ENCODE measurements around the gene CFAP299. TPM values are rescaled to one million over a fixed set of nuclear protein-coding genes. Genes with fewer than 3 reads are reported as not detected.

Gene CFAP299
- total and polyA plus RNA-seq, 4 experiments from 2014 or later: not detected

DNA sequence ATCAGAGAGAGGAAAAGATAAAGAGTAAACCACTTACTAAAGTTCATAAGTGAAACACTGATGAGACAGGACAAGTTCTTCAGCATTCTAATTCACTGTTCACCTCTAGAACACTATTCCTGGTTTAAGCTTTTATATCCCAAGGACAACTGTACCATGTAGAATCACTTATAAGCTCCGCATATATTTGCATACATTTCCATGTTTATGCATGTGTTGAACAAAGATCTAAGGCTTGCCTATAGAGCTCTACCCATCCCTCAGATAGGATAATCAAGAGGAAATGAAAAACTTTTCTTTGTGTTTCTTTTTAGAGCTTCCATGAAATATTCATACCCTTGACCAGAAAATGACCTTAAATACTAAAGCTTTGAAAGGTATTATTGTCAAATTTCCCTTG, 538.0 kb downstream of the CFAP299 start:
- Mint-ChIP-seq H3K27ac (no peak overlapping the region), H3K4me3 (no peak overlapping the region), H3K4me1 (no peaks in the 10 kb centered on the region), H3K36me3 (no peaks in the 10 kb centered on the region), H3K9me3 (peaks cover 0 to 3% (median 0%) of the 10 kb centered on the region in 8 donors), H3K27me3 (no peaks in the 10 kb centered on the region)
- Histone ChIP-seq H3K4me1 (ENCODE audit: insufficient read depth, low read length) (no peaks in the 10 kb centered on the region), H3K4me3 (ENCODE audit: low read length in 2 of 2) (no peak overlapping the region), H3K9me3 (ENCODE audit: control insufficient read depth in 1 of 2, low read length in 2 of 2) (no peaks in the 10 kb centered on the region), H3K27me3 (ENCODE audit: insufficient read depth, low read length) (no peaks in the 10 kb centered on the region), H3K27ac (ENCODE audit: low read depth, low read length) (no peak overlapping the region), H3K36me3 (ENCODE audit: insufficient read depth, low read length) (no peaks in the 10 kb centered on the region)
- intact Hi-C loops (cut with micrococcal nuclease): no loop called here
- CTCF ChIA-PET (ENCODE audit: partially characterized antibody): no interaction called here
- DNase-seq: no peak
- POLR2A ChIA-PET (ENCODE audit: partially characterized antibody): no interaction called here

DNA sequence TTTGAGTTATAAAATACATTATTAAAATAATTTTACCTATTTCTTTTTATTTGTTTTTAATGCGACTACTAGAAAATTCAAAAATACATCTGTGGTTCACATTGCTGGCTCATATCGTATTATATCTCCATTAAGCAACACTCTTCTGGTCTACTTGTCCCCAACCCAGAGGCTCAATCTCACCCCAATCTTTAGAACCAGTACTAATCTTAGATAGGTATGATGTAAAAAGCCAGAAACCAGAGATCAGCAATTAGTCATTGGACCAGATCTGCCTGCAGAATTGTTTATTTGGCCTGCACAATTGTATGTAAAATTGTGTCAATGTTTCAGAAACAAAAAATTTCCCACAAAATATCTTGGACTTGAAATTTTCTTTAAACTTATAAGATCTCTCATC, 539.4 kb downstream of the CFAP299 start:
- Histone ChIP-seq H3K9me3 (ENCODE audit: control insufficient read depth in 1 of 2, low read length in 2 of 2) (no peaks in the 10 kb centered on the region), H3K27ac (ENCODE audit: low read depth, low read length) (no peak overlapping the region), H3K27me3 (ENCODE audit: insufficient read depth, low read length) (no peaks in the 10 kb centered on the region), H3K36me3 (ENCODE audit: insufficient read depth, low read length) (no peaks in the 10 kb centered on the region), H3K4me1 (ENCODE audit: insufficient read depth, low read length) (no peaks in the 10 kb centered on the region), H3K4me3 (ENCODE audit: low read length in 2 of 2) (no peak overlapping the region)
- H3K4me1 Mint-ChIP-seq: no peaks in the 10 kb centered on the region
- peaks cover 0 to 3% (median 0%) of the 10 kb centered on the region in 8 donors for H3K9me3 Mint-ChIP-seq
- CTCF ChIA-PET (ENCODE audit: partially characterized antibody): no interaction called here
- no peak for DNase-seq
- no peak overlapping the region for H3K27ac Mint-ChIP-seq
- POLR2A ChIA-PET (ENCODE audit: partially characterized antibody): no interaction called here
- H3K27me3 Mint-ChIP-seq: peaks cover 2 to 3% of the 10 kb centered on the region in 2 donors
- no peak overlapping the region for H3K4me3 Mint-ChIP-seq
- H3K36me3 Mint-ChIP-seq: no peaks in the 10 kb centered on the region
- intact Hi-C loops (cut with micrococcal nuclease): no loop called here

DNA sequence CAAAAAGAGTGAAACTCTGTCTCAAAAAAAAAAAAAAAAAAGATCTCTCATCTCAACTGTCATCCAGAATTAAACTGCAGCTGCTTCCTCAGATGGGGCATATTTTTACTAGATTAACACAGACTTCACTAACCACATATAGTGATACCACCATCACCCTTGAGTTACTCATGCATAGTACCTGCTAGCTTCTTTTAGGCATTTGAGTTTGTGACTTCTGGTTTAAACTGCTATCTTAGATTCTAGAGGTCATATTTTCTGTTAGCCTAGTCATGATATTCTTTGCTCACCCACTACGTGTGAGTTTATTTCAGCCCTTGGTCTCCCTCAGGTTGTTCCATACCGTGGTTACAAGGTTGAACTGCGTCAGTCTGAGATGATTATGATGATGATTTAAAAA, 540.1 kb downstream of the CFAP299 start:
- Histone ChIP-seq H3K9me3 (ENCODE audit: control insufficient read depth in 1 of 2, low read length in 2 of 2) (no peaks in the 10 kb centered on the region), H3K4me1 (ENCODE audit: insufficient read depth, low read length) (no peaks in the 10 kb centered on the region), H3K36me3 (ENCODE audit: insufficient read depth, low read length) (no peaks in the 10 kb centered on the region), H3K27ac (ENCODE audit: low read depth, low read length) (no peak overlapping the region), H3K4me3 (ENCODE audit: low read length in 2 of 2) (no peak overlapping the region), H3K27me3 (ENCODE audit: insufficient read depth, low read length) (no peaks in the 10 kb centered on the region)
- CTCF ChIA-PET (ENCODE audit: partially characterized antibody): no interaction called here
- peaks cover 0 to 3% (median 0%) of the 10 kb centered on the region in 8 donors for H3K9me3 Mint-ChIP-seq
- no peak overlapping the region for H3K27ac Mint-ChIP-seq
- no peak overlapping the region for H3K4me3 Mint-ChIP-seq
- no peaks in the 10 kb centered on the region for H3K4me1 Mint-ChIP-seq
- POLR2A ChIA-PET (ENCODE audit: partially characterized antibody): no interaction called here
- peaks cover 2 to 3% of the 10 kb centered on the region in 2 donors for H3K27me3 Mint-ChIP-seq
- no peaks in the 10 kb centered on the region for H3K36me3 Mint-ChIP-seq
- intact Hi-C loops (cut with micrococcal nuclease): no loop called here
- no peak for DNase-seq

DNA sequence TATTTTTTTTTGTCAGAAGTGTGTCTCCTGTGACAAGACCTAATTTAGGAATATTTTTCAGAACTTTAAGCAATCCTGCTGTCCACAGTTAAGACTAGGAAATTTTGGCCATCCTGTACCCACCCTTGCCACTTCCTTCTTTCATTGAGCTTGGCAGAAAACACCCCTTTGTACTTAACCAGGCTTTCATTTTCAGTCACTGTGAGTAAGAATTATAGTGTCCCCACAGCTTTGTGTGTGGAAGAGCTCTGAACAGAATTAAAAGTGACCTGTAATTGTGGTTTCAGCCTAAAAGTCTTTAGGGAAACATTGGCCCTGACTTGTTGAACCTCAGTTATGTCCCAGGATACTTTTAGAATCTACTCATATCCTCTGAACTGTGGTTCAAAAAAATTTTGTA, 541.3 kb downstream of the CFAP299 start:
- H3K27ac ChIP-seq (ENCODE audit: low read depth, low read length): no peak overlapping the region
- H3K36me3 ChIP-seq (ENCODE audit: insufficient read depth, low read length): no peaks in the 10 kb centered on the region
- H3K4me3 Mint-ChIP-seq: no peak overlapping the region
- DNase-seq: no peak
- no peaks in the 10 kb centered on the region for H3K36me3 Mint-ChIP-seq
- peaks cover 0 to 3% (median 0%) of the 10 kb centered on the region in 8 donors for H3K9me3 Mint-ChIP-seq
- ChIA-PET POLR2A (ENCODE audit: partially characterized antibody) (no interaction called here), CTCF (ENCODE audit: partially characterized antibody) (no interaction called here)
- H3K4me3 ChIP-seq (ENCODE audit: low read length in 2 of 2): no peak overlapping the region
- H3K27me3 ChIP-seq (ENCODE audit: insufficient read depth, low read length): no peaks in the 10 kb centered on the region
- no peaks in the 10 kb centered on the region for H3K4me1 Mint-ChIP-seq
- intact Hi-C loops (cut with micrococcal nuclease): no loop called here
- H3K27me3 Mint-ChIP-seq: peaks cover 2 to 6% of the 10 kb centered on the region in 2 donors
- no peaks in the 10 kb centered on the region for H3K4me1 ChIP-seq (ENCODE audit: insufficient read depth, low read length)
- no peaks in the 10 kb centered on the region for H3K9me3 ChIP-seq (ENCODE audit: control insufficient read depth in 1 of 2, low read length in 2 of 2)
- no peak overlapping the region for H3K27ac Mint-ChIP-seq

DNA sequence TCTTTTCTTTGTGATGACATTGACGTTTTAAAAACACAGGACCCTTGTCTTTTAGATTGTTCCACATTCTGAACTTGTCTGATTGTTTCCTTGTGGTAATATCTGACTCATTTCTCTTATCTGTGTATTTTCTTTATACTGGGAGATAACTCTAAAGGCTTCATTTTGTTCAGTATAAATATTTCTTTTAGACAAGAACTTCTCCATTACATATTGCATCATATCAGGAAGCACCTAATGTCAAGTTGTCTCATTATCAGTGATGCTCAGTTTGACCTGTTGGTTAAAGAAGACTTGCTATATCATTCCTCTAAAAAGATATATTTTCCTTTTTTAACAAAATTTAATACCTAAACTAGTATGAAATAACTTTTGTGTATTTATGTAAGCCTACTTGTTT, 542.7 kb downstream of the CFAP299 start:
- H3K4me3 Mint-ChIP-seq: no peak overlapping the region
- intact Hi-C loops (cut with micrococcal nuclease): no loop called here

DNA sequence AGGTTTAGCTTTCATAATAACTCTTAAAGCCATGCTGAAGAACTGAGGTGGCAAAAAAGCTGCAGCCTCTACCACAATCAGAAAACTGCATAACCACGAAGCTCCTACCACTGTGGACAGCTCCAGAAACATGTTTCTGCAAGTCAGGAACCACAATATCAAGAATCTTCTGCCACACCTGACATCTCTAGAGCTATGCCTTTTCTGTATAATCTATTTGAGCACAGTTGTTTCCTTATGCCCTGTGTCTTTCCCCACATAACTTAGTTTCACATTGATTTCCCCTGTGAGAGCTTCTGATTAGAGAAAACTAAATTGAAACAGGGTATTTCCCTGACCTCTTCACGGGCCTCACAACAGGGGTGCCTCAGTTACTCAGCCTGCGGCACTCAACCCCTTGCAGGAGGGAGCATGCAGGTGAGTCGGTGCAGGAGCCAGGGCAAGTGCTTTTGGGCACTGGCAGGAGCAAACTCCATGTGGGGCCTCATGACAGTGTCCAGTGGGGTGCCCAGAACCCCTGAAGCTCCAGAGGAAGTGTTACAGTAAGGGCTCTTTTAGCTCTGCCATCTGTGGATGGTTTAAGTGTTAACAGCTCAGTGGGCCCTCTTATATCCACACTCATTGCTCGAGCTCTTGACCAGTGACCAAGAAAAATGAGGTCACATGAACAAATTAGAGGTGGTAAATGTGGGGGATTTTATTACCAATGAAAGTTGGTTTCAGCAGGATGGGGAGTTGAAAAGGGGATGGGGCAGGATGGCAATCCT, 562.2 kb downstream of the CFAP299 start:
- H3K27ac Mint-ChIP-seq: no peak overlapping the region
- intact Hi-C loops (cut with micrococcal nuclease): no loop called here
- peaks cover 0 to 3% (median 0%) of the 10 kb centered on the region in 4 donors for H3K4me1 Mint-ChIP-seq
- H3K36me3 ChIP-seq (ENCODE audit: insufficient read depth, low read length): no peaks in the 10 kb centered on the region
- H3K27me3 ChIP-seq (ENCODE audit: insufficient read depth, low read length): no peaks in the 10 kb centered on the region
- no peaks in the 10 kb centered on the region for H3K9me3 ChIP-seq (ENCODE audit: control insufficient read depth in 1 of 2, low read length in 2 of 2)
- H3K27ac ChIP-seq (ENCODE audit: low read depth, low read length): no peak overlapping the region
- H3K4me3 ChIP-seq (ENCODE audit: low read length in 2 of 2): no peak overlapping the region
- peaks cover 0 to 7% (median 2%) of the 10 kb centered on the region in 8 donors for H3K9me3 Mint-ChIP-seq
- no peak for DNase-seq
- no peaks in the 10 kb centered on the region for H3K4me1 ChIP-seq (ENCODE audit: insufficient read depth, low read length)
- CTCF ChIA-PET (ENCODE audit: partially characterized antibody): no interaction called here
- H3K27me3 Mint-ChIP-seq: peaks cover 1 to 2% of the 10 kb centered on the region in 2 donors
- no peaks in the 10 kb centered on the region for H3K36me3 Mint-ChIP-seq
- POLR2A ChIA-PET (ENCODE audit: partially characterized antibody): no interaction called here
- no peak overlapping the region for H3K4me3 Mint-ChIP-seq

More for the DNA sequence above, 542.7 kb downstream of the CFAP299 start:
- Histone ChIP-seq H3K9me3 (ENCODE audit: control insufficient read depth in 1 of 2, low read length in 2 of 2) (no peaks in the 10 kb centered on the region), H3K27ac (ENCODE audit: low read depth, low read length) (no peak overlapping the region), H3K36me3 (ENCODE audit: insufficient read depth, low read length) (no peaks in the 10 kb centered on the region), H3K4me3 (ENCODE audit: low read length in 2 of 2) (no peak overlapping the region), H3K4me1 (ENCODE audit: insufficient read depth, low read length) (no peaks in the 10 kb centered on the region), H3K27me3 (ENCODE audit: insufficient read depth, low read length) (no peaks in the 10 kb centered on the region)
- DNase-seq: no peak
- Mint-ChIP-seq H3K27ac (no peak overlapping the region), H3K4me1 (no peaks in the 10 kb centered on the region), H3K9me3 (peaks cover 0 to 3% (median 0%) of the 10 kb centered on the region in 8 donors), H3K36me3 (no peaks in the 10 kb centered on the region), H3K27me3 (peaks cover 3 to 6% of the 10 kb centered on the region in 2 donors)
- ChIA-PET CTCF (ENCODE audit: partially characterized antibody) (no interaction called here), POLR2A (ENCODE audit: partially characterized antibody) (no interaction called here)

DNA sequence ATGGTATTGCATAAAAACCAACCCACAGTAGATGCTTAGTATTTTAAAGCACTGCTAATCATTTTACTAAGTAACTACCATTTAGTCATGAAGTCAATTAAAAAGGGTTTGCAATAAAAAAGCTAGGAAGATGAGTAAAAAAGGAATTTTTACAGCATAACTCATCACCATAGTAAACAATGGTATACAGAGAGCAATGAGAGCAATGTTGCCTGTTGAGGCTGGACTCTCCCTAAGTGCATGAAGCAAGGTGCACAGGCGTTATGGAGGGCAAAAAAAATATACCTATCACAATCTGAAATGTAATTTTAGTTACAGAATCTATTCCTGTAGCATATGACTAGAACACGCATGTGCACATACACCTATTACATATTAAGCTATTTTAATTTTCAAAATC, 565.4 kb downstream of the CFAP299 start:
- no peaks in the 10 kb centered on the region for H3K27me3 Mint-ChIP-seq
- Histone ChIP-seq H3K27ac (ENCODE audit: low read depth, low read length) (no peak overlapping the region), H3K4me1 (ENCODE audit: insufficient read depth, low read length) (no peaks in the 10 kb centered on the region), H3K4me3 (ENCODE audit: low read length in 2 of 2) (no peak overlapping the region), H3K9me3 (ENCODE audit: control insufficient read depth in 1 of 2, low read length in 2 of 2) (no peaks in the 10 kb centered on the region), H3K27me3 (ENCODE audit: insufficient read depth, low read length) (no peaks in the 10 kb centered on the region), H3K36me3 (ENCODE audit: insufficient read depth, low read length) (no peaks in the 10 kb centered on the region)
- ChIA-PET CTCF (ENCODE audit: partially characterized antibody) (no interaction called here), POLR2A (ENCODE audit: partially characterized antibody) (no interaction called here)
- peaks cover 0 to 9% (median 4%) of the 10 kb centered on the region in 8 donors for H3K9me3 Mint-ChIP-seq
- no peak overlapping the region for H3K4me3 Mint-ChIP-seq
- intact Hi-C loops (cut with micrococcal nuclease): no loop called here
- peaks cover 0 to 3% (median 0%) of the 10 kb centered on the region in 4 donors for H3K4me1 Mint-ChIP-seq
- no peak overlapping the region for H3K27ac Mint-ChIP-seq
- no peak for DNase-seq
- H3K36me3 Mint-ChIP-seq: no peaks in the 10 kb centered on the region

All from CD4-positive, alpha-beta memory T cell (primary cell).